IPS-15b (cell line): ENCODE data around the gene MAP4K1.

Experiments
- H3K27me3 ChIP-seq: one replicate; pipeline ENCODE4 v1.6.1; 2013; ENCODE audit warnings: low read length; ENCODE audit not compliant: control insufficient read depth, insufficient read depth
- H3K36me3 ChIP-seq: one replicate; pipeline ENCODE4 v1.6.1; 2013; ENCODE audit warnings: low read length; ENCODE audit not compliant: control insufficient read depth, insufficient read depth
- H3K4me1 ChIP-seq: one replicate; pipeline ENCODE4 v1.6.1; 2013; ENCODE audit warnings: mild to moderate bottlenecking, low read length; ENCODE audit not compliant: control insufficient read depth, insufficient read depth
- H3K4me3 ChIP-seq: one replicate; pipeline ENCODE4 v1.5.1; 2013; ENCODE audit warnings: low read depth, low read length
- H3K9ac ChIP-seq: one replicate; pipeline ENCODE4 v1.6.1; 2013; ENCODE audit warnings: low read depth, mild to moderate bottlenecking, low read length
- H3K9me3 ChIP-seq: one replicate; pipeline ENCODE4 v1.6.1; 2013; ENCODE audit warnings: mild to moderate bottlenecking, low read length; ENCODE audit not compliant: control insufficient read depth, insufficient read depth

Gene MAP4K1

DNA sequence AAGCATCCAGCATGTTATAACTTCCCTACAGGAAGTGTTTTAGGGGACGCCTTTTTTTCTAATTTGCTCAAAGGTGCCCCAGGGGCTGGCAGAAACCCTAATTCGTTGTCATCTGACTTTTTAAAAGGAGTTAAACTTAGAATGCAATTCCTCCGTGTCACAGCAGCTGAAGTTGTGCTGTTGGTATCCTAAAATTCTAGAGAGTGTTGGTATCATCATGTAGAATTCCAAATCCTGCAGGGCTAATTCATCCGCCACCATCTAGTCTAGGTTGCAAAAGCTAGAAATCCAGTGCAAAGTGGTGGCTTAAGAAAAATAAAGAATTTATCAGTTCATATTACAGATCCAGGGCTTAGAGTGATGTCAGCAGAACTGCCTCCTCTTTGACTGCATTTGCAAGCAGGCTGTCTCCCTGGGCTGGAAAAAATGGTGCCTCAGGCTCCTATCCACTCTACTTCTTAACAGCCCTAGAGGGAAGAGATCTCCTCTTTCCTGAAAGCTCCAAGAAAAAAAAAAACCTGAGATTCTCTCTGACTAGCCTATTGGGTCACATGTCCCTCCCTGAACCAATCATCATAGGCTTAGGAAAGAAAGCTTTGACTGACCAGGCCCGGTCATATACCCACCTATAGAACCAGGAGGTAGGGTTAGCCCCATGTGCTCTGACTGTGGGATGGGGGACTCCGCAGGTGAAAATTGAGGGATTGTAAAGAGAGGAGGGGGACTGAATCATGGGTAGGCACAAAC is 73.0 kb downstream of the MAP4K1 start:
- Histone ChIP-seq H3K36me3 (peaks cover 2% of the 10 kb centered on the region), H3K9me3 (no peaks in the 10 kb centered on the region), H3K27me3 (no peaks in the 10 kb centered on the region), H3K9ac (no peak overlapping the region), H3K4me3 (no peak overlapping the region), H3K4me1 (peaks cover 5% of the 10 kb centered on the region)

DNA sequence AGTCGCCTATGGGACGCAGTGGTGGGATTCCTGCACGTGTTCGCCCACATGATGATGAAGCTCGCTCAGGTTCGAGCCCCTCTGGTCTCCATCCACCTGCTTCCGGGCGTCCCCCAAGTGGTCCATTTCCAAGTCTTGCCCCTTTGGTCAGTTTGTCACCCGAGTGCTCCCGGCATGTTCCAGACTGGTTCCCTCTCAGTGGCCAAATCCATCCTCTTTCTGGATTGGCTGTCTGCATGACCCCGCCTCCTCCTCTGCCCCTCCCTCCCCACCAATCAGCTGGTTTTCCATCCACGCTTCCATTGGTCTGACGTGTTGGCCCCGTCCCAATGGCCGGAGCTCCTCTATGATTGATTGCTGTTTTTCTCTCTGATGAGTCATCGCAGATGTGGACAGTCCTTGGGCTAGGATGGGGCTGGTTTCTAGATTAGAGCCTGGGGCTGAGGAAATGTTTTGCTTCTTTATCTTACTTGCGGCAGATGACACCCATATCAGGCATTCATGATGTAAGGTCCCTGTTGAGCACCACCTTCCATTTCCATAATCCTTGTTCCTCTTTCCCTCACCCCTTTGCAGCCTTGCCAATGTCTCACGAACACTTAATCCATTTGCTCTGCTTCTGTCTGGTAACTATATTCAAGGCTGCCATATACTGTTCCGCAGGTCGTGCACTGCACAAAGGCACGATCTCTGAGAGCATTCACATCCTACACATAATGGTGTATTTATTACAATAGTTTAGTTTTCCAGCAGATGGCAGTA is 73.8 kb downstream of the MAP4K1 start:
- H3K36me3 ChIP-seq = peaks cover 2% of the 10 kb centered on the region
- H3K4me3 ChIP-seq = no peak overlapping the region
- H3K27me3 ChIP-seq = no peaks in the 10 kb centered on the region
- H3K4me1 ChIP-seq = peaks cover 5% of the 10 kb centered on the region
- H3K9ac ChIP-seq = no peak overlapping the region
- H3K9me3 ChIP-seq = no peaks in the 10 kb centered on the region

DNA sequence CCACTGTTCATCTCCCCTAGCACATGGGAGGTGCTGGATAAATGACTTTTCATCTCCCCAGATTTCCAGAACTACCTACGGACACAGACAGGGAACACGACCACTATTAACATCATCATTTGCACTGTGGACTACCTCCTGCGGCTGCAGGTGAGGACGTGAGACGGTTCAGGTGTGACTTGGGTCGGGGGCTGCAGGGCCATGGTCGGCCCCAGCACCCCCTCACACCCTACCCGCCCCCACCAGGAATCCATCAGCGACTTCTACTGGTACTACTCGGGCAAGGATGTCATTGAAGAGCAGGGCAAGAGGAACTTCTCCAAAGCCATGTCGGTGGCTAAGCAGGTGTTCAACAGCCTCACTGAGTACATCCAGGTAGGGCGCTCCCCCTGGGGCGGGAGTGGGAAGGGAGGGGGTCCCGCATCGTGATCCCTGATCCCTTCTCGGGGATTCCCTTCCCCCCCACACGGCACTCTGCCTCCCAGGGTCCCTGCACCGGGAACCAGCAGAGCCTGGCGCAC is 74.4 kb downstream of the MAP4K1 start:
- no peak overlapping the region for H3K9ac ChIP-seq
- no peaks in the 10 kb centered on the region for H3K36me3 ChIP-seq
- no peaks in the 10 kb centered on the region for H3K27me3 ChIP-seq
- H3K9me3 ChIP-seq = no peaks in the 10 kb centered on the region
- no peak overlapping the region for H3K4me3 ChIP-seq
- peaks cover 5% of the 10 kb centered on the region for H3K4me1 ChIP-seq

DNA sequence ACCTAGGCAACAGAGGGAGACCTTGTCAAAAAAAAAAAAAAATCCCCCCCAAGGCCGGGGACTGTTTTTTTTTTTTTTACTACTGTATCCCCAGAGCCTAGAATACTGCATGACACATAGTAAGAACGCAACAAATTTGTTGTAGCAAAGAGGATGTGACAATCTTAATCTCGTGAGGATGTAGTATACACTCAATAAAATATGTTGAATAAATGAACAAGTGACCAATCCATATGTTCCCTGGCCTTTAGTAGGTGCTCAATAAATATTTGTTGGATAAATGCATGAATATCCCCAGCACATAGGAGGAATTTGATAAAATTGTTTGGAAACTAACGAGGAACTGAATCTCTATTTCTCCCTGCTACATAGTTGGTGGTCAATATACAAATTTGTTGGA is 75.7 kb downstream of the MAP4K1 start:
- no peak overlapping the region for H3K9ac ChIP-seq
- no peaks in the 10 kb centered on the region for H3K9me3 ChIP-seq
- no peak overlapping the region for H3K4me3 ChIP-seq
- no peaks in the 10 kb centered on the region for H3K27me3 ChIP-seq
- peaks cover 5% of the 10 kb centered on the region for H3K4me1 ChIP-seq
- H3K36me3 ChIP-seq = no peaks in the 10 kb centered on the region

DNA sequence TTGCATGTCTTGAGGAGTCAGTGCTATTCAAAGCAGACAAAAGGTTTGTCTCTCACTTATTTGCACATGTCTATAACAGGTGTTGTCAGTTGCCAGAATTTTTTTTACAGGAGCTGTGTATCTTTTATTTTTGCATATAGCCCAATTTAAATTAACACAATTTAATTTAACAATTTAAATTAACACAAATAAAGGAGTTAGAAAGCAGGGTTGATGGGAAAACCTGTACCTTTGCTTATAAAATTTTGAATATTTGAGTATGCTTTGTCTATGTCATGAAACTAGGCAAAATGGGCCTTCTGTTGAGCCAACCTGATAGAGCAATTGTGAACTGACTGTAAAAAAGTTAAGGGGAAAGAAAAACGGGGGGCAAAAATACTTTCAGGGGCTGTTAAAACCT is 78.0 kb downstream of the MAP4K1 start:
- Histone ChIP-seq H3K9ac (no peak overlapping the region), H3K9me3 (peaks cover 4% of the 10 kb centered on the region), H3K4me1 (peaks cover 5% of the 10 kb centered on the region), H3K36me3 (peaks cover 13% of the 10 kb centered on the region), H3K4me3 (no peak overlapping the region), H3K27me3 (no peaks in the 10 kb centered on the region)

DNA sequence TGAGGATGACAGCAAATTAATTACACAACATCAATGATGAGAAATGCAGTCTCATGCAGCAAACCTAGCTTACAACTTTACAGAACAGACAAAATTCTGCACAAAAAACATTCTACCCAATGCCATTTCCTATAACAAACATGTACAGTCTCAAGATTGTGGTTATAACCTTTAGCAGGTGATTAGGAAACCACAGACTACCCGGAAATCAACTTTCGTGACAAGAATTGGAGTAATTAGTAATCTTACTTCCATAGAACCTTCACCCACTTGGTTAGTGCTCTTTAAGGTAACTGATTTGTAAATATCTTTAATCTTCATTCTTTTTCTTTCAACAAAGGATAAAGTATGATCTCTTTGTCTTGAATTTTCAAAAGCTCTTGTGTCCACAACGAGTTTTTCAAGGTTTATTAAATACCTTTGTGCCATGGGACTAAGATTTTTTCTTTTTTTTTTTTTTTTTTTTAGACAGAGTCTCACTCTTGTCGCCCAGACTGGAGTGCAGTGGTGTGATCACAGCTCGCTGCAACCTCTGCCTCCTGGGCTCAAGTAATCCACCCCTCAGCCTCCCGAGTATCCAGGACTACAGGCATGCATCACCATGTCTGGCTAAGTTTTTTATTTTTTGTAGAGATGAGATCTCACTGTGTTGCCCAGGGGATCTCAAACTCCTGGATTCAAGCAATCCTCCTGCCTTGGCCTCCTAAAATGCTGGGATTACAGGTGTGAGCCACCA is 78.8 kb downstream of the MAP4K1 start:
- Histone ChIP-seq H3K36me3 (peaks cover 19% of the 10 kb centered on the region), H3K27me3 (no peaks in the 10 kb centered on the region), H3K4me1 (no peaks in the 10 kb centered on the region), H3K9ac (no peak overlapping the region), H3K4me3 (no peak overlapping the region), H3K9me3 (peaks cover 8% of the 10 kb centered on the region)

DNA sequence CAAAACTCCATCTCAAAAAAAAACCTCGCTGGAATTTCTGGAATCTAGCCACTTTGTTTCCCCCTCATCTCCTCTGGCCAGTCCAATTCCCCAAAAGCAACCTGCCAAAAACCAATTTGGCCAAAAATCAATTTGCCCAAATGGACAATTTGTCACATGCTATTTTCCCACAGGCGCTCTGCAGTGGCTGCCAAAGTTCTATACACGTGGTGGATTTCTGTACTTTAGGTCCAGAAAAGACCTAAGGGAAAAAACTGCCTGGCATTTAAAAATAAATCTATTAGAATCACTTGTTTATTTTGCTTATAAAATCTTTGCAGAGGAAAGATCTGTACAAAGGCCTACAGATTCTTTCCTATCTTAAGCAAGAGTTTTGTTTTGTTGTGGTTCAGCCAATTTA is 79.4 kb downstream of the MAP4K1 start:
- H3K9ac ChIP-seq = no peak overlapping the region
- peaks cover 19% of the 10 kb centered on the region for H3K36me3 ChIP-seq
- H3K4me1 ChIP-seq = no peaks in the 10 kb centered on the region
- peaks cover 8% of the 10 kb centered on the region for H3K9me3 ChIP-seq
- H3K4me3 ChIP-seq = no peak overlapping the region
- H3K27me3 ChIP-seq = no peaks in the 10 kb centered on the region
